K562 (cell line): ENCODE results near the gene SLA2. TPM values are rescaled to one million over a fixed set of nuclear protein-coding genes. Genes with fewer than 3 reads are reported as not detected.

Experiments used
- ATAC-seq: fragments of 200-7000 bp; cut with Tn5 transposase; 3 replicates; pipeline ENCODE4 v1.9.1; 2020; ENCODE audit warnings: moderate library complexity
- BruUV-seq: library from RNA; stranded (reverse); fragments of 400-500 nt; replicated peaks from 2 replicates; lab custom pipeline; 2021; lab: Mats Ljungman, UMichigan
- CTCF ChIA-PET: fragments of 300-600 bp; formaldehyde crosslinking; extraction: SDS; loops from one replicate; lab custom pipeline; 2021; ENCODE audit warnings: low intra/inter-chr PET ratio; lab: Yijun Ruan, JAX
- POLR2A ChIA-PET: fragments of 300-600, 350-650 bp; sonication (Branson Sonifier 250); formaldehyde crosslinking; extraction: SDS; loops from one replicate; lab custom pipeline; 2021; ENCODE audit warnings: antibody characterized with exemption, inconsistent platforms; lab: Yijun Ruan, JAX
- DNase-seq, 4 experiments: peaks; one replicate each; pipeline versions ENCODE4 v3.0.0 to v3.0.0-alpha.2; 2011 to 2018; ENCODE audit warnings: low spot score in 3 of 4, mixed read lengths in 3 of 4; ENCODE audit errors: extremely low read depth in 1 of 4
- FAIRE-seq: peaks from 2 replicates; lab custom pipeline; 2011; peaks lifted over from hg19 to GRCh38; lab: Jason Lieb, UNC
- H2AFZ ChIP-seq: 2 replicates; pipeline ENCODE4 v1.6.0; 2011; ENCODE audit warnings: low read depth, low read length, control low read depth, inconsistent platforms
- H3K27ac ChIP-seq: fragments of 200-600 bp; 3 replicates; pipeline ENCODE4 v1.8.0; 2011; ENCODE audit warnings: low read depth, mild to moderate bottlenecking, control low read depth, inconsistent platforms, low read length, moderate library complexity, mixed read lengths; ENCODE audit errors: extremely low read depth
- H3K27me3 ChIP-seq, 2 experiments: fragments of 300-600 bp in 1 of 2; 2 replicates in 1 of 2; 3 replicates in 1 of 2; pipeline versions ENCODE4 v1.6.0 to v1.8.0; 2011; ENCODE audit warnings: inconsistent platforms in 2 of 2, low read length in 2 of 2, mild to moderate bottlenecking in 1 of 2, mixed read lengths in 1 of 2, moderate library complexity in 1 of 2; ENCODE audit not compliant: control insufficient read depth in 2 of 2, insufficient read depth in 2 of 2
- H3K36me3 ChIP-seq: fragments of 300-600 bp; 3 replicates; pipeline ENCODE4 v1.8.0; 2011; ENCODE audit warnings: mild to moderate bottlenecking, low read length, inconsistent platforms; ENCODE audit not compliant: control insufficient read depth, insufficient read depth
- H3K4me1 ChIP-seq, 2 experiments: fragments of 200-600 bp in 1 of 2; replicated peaks in 1 of 2; 2 replicates in 1 of 2; 3 replicates in 1 of 2; pipeline versions ENCODE4 v1.5.1 to v1.8.0; 2011; ENCODE audit warnings: inconsistent platforms in 2 of 2, low read length in 2 of 2, mild to moderate bottlenecking in 1 of 2, mixed read lengths in 1 of 2, moderate library complexity in 1 of 2; ENCODE audit not compliant: control insufficient read depth in 2 of 2, insufficient read depth in 2 of 2
- H3K4me2 ChIP-seq: 2 replicates; pipeline ENCODE4 v1.6.1; 2011; ENCODE audit warnings: low read length, control low read depth, inconsistent platforms, mixed read lengths; ENCODE audit not compliant: insufficient read depth
- H3K4me3 ChIP-seq: fragments of 200-600 bp; sonication (generic), shearing (Covaris generic); 2 replicates; pipeline ENCODE4 v1.5.1; 2016; ENCODE audit warnings: control low read depth, inconsistent platforms
- H3K79me2 ChIP-seq: fragments of 200-600 bp; 3 replicates; pipeline ENCODE4 v1.8.0; 2011; ENCODE audit warnings: low read length, inconsistent platforms; ENCODE audit not compliant: control insufficient read depth, insufficient read depth
- H3K9ac ChIP-seq, 2 experiments: 2 replicates each; pipeline versions ENCODE4 v1.6.0 to v1.6.1; 2011; ENCODE audit warnings: low read depth in 2 of 2, low read length in 2 of 2, control low read depth in 1 of 2, inconsistent platforms in 1 of 2, mild to moderate bottlenecking in 1 of 2, mixed read lengths in 1 of 2; ENCODE audit not compliant: insufficient read depth in 1 of 2
- H3K9me1 ChIP-seq: one replicate; pipeline ENCODE4 v1.6.0; 2011; ENCODE audit warnings: inconsistent platforms, mild to moderate bottlenecking, low read length, moderate library complexity; ENCODE audit not compliant: control insufficient read depth, insufficient read depth
- H3K9me3 ChIP-seq: replicated peaks from 2 replicates; pipeline ENCODE4 v1.5.1; 2011; ENCODE audit warnings: low read depth, low read length, inconsistent platforms; ENCODE audit not compliant: control insufficient read depth, insufficient read depth
- H4K20me1 ChIP-seq: replicated peaks from 2 replicates; pipeline ENCODE4 v1.6.1; 2011; ENCODE audit warnings: low read length, inconsistent platforms, mixed read lengths; ENCODE audit not compliant: control insufficient read depth, insufficient read depth
- AFF1 ChIP-seq, 2 experiments: fragments of 450-650 bp; IDR thresholded peaks; 2 replicates each; pipeline ENCODE4 v1.6.1; 2018; ENCODE audit warnings: mild to moderate bottlenecking in 2 of 2, low read depth in 1 of 2; ENCODE audit not compliant: partially characterized antibody in 2 of 2
- ASH1L ChIP-seq: fragments of 450-650 bp; IDR thresholded peaks from 2 replicates; pipeline ENCODE4 v1.6.1; 2018; ENCODE audit warnings: borderline replicate concordance, mild to moderate bottlenecking, low read depth; ENCODE audit not compliant: partially characterized antibody
- SLC30A9 ChIP-seq: fragments of 250-450 bp; sonication (Bioruptor Pico); IDR thresholded peaks from 2 replicates; pipeline ENCODE4 v1.8.0; 2022; ENCODE audit warnings: mild to moderate bottlenecking, moderate library complexity
- TRIM24 ChIP-seq, 2 experiments: fragments of 450-650 bp; IDR thresholded peaks; 2 replicates each; pipeline ENCODE4 v1.6.1; 2016
- ZBTB9 ChIP-seq: fragments of 450-650 bp; formaldehyde crosslinking; IDR thresholded peaks from 2 replicates; pipeline ENCODE4 v1.4.0; 2020; ENCODE audit warnings: mild to moderate bottlenecking, moderate library complexity
- ZNF785 ChIP-seq: fragments of 250-450 bp; sonication (Bioruptor Pico); IDR thresholded peaks from 2 replicates; pipeline ENCODE4 v1.4.0; 2020; ENCODE audit warnings: mild to moderate bottlenecking
- WGBS: fragments of 100-300 bp; shearing (Covaris generic); methylation state at CpG from one replicate; pipeline ENCODE4 v1.1.6; 2016; ENCODE audit warnings: low coverage, mixed read lengths; ENCODE audit not compliant: insufficient coverage; ENCODE audit errors: missing lambda C conversion rate; 5-methylcytosine and 5-hydroxymethylcytosine counted together
- in situ Hi-C: fragments of 300-500 bp; cut with MboI; formaldehyde crosslinking; loops from 4 replicates; pipeline ENCODE4 v1.15.0; 2018; ENCODE audit warnings: inconsistent platforms, mixed read lengths
- intact Hi-C: fragments of 100-400 bp; cut with micrococcal nuclease; formaldehyde crosslinking; loops from 2 replicates; pipeline ENCODE4 v1.14.2; 2022
- polyA plus RNA-seq, 8 experiments: library from polyadenylated mRNA; depleted of rRNA in 4 of 8; stranded (reverse) in 5 of 8; unstranded in 3 of 8; fragments of >200 nt; fragmentation: Nextera tagmentation in 2 of 8; fragmentation: Illumina TruSeq in 1 of 8; extraction: Ambion mirVana in 2 of 8; extraction: Trizol in 1 of 8; gene quantifications; 2 replicates each; pipeline versions ENCODE4 v1.2.1 to v1.2.3, GENCODE V29; 2011 to 2014; ENCODE audit warnings: inconsistent platforms in 1 of 8, missing spikeins in 1 of 8
- total RNA-seq, 7 experiments: library from RNA; depleted of rRNA in 6 of 7; stranded (reverse); fragments of >200 nt in 6 of 7; fragmentation: Illumina TruSeq in 2 of 7; extraction: Trizol in 2 of 7; gene quantifications; 2 replicates each; pipeline versions ENCODE4 v1.2.1 to v1.2.3, GENCODE V29; 2011 to 2021; ENCODE audit warnings: low replicate concordance in 1 of 7

Gene SLA2
- total and polyA plus RNA-seq, 9 of the 15 experiments (the other 6 are each of a cell fraction or from before 2014, with no cell fraction given) = 0.07 TPM; not detected in 7

- CTCF ChIA-PET = no interaction called here
- peaks cover 0 to 4% of the 10 kb centered on the region in 2 experiments; a peak in 1 of 5 replicates for H3K4me1 ChIP-seq
- H2AFZ ChIP-seq = no peak overlapping the region
- no TSS peak for BruUV-seq
- DNase-seq (no peak), ATAC-seq (no peak), FAIRE-seq (no peak)
- H3K9me3 ChIP-seq = no peaks in the 10 kb centered on the region
- no peak overlapping the region for H3K9ac ChIP-seq
- H3K4me2 ChIP-seq = no peak overlapping the region
- H3K27ac ChIP-seq = no peak overlapping the region
- WGBS = 70% methylated on average over 1 of the region's 2 CpGs
- H3K27me3 ChIP-seq = no peaks in the 10 kb centered on the region
- intact Hi-C loops (no loop called here), in situ Hi-C loops (no loop called here)
- TF ChIP-seq SLC30A9 (CRISPR knock-in tag) = no peak
- no peak for TF ChIP-seq AFF1 (IDR thresholded peaks at IDR 0.05; ENCODE audit: low read depth in 1 of 2, partially characterized antibody in 2 of 2)
- TF ChIP-seq ASH1L = no peak
- TF ChIP-seq TRIM24 (IDR thresholded peaks at IDR 0.05) = no peak
- no peak for TF ChIP-seq ZBTB9
- no peak for TF ChIP-seq ZNF785
- no peak overlapping the region for H3K4me3 ChIP-seq
- H4K20me1 ChIP-seq = no peaks in the 10 kb centered on the region
- no peaks in the 10 kb centered on the region for H3K9me1 ChIP-seq
- H3K36me3 ChIP-seq = no peaks in the 10 kb centered on the region
- no peaks in the 10 kb centered on the region for H3K79me2 ChIP-seq
- POLR2A ChIA-PET = interaction anchor here (0.6 to 1.8 kb wide), 6 partner anchors 9 to 66 kb away, joined by 3 to 10 read pairs (median 4); no protein-coding TSS in a partner anchor
These were observed 22.6 kb downstream of the SLA2 start for GRCh38 chr20:36623444-36623843.
